GM18870 (cell line): Measurements from ENCODE around the gene MIEN1.
"Not testable (repeated sequence)": the region's sequence is repeated elsewhere in the genome, so short reads cannot be mapped to it uniquely, and the experiment has no call there.

Experiments used
- ATAC-seq: cut with Tn5 transposase; IDR thresholded peaks from one replicate; pipeline ENCODE4 v1.9.1; 2021; ENCODE audit warnings: moderate library complexity; ENCODE audit not compliant: unreplicated experiment

The MIEN1 gene

DNA sequence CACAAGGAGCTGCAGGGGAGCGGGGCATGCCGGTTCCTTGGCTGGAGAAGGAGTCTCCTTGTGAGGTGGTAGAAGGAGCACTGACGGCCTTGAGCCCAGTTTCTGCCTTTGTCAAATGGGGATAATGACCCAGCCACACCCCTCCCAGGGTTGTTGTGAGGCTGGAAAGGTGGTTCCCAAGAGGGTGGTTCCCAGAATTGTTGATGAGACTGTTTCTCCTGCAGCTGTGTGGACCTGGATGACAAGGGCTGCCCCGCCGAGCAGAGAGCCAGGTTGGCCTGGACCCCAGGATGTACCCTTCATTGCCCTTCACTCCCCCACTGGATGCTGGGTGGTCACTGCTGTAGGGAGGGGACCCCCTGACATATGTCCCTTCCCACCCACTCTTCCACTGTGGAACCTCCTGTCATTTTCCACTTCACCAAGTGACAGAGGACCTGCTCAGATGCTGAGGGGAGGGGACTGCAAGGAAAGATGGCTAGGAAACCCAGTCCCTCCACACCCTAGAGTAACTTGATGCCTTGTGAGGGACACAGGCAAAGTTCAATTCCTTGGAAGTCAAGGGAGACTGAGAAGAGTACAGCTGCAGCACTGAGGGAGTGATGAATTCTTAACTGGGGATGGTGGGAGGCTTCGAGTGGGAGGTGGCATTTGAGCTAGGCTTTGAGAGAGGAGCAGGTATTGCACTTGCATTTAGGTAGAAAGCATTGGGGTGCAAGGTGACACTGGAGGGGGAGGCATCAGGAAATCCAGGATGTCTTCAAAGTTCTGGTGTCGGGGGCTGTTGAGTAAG is 10.6 kb downstream of the MIEN1 start:
- ATAC-seq, result no peak

DNA sequence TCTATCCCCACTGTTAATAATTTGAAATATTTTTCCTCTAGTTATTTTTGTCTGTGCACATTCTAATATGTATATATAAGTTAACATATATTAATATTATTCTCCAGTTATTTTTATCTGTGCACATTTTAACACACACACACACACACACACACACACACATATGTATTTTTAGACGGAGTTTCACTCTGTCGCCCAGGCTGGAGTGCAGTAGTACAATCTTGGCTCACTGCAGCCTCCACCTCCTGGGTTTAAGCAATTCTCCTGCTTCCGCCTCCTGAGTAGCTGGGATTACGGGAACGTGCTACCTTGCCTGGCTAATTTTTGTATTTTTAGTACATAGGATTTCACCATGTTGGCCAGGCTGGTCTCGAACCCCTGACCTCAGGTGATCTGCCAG is 12.7 kb downstream of the MIEN1 start:
- no peak for ATAC-seq

DNA sequence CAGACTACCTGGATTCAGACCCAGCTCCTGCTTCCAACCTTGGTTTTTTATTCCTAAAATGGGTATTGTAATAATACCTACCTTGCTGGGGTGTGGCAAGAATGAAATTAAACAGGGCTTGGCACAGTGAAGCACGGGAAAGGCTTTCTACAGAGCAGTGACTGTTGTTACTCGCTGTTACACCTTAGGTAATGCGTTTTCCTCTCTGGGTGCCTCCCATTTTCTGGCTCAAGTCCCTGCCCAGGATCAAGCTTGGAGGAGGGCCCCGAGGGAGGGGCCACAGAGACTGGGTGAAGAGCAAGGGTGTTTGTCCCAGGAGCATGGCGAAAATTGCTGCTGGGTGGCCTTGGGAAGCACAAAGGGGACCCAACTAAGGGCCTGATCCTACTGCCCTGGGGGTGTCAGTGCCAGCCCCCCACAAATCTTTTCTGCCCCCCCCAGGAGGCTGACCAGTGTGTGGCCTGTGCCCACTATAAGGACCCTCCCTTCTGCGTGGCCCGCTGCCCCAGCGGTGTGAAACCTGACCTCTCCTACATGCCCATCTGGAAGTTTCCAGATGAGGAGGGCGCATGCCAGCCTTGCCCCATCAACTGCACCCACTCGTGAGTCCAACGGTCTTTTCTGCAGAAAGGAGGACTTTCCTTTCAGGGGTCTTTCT is 13.3 kb downstream of the MIEN1 start:
- ATAC-seq, result no peak

DNA sequence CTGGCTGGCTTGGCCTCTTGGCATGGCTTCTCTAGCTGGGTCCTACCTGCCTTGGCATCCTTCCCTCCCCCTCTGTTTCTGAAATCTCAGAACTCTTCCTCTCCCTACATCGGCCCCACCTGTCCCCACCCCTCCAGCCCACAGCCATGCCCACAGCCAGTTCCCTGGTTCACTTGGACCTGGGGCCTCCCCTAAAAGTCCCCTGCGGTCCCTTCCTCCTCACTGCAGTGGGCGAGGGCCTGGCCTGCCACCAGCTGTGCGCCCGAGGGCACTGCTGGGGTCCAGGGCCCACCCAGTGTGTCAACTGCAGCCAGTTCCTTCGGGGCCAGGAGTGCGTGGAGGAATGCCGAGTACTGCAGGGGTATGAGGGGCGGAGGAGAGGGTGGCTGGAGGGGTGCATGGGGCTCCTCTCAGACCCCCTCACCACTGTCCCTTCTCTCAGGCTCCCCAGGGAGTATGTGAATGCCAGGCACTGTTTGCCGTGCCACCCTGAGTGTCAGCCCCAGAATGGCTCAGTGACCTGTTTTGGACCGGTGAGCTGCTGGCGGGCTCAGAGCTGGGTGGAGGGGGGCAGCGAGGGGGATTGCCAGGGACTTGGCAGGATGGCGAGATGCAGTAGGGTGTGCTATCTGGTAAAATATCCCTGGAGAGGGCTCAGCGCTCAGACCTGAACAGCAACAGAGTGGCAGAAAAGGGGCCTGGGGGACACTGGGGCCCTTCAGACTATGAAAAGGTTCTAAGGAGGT is 14.1 kb downstream of the MIEN1 start:
- no peak for ATAC-seq

DNA sequence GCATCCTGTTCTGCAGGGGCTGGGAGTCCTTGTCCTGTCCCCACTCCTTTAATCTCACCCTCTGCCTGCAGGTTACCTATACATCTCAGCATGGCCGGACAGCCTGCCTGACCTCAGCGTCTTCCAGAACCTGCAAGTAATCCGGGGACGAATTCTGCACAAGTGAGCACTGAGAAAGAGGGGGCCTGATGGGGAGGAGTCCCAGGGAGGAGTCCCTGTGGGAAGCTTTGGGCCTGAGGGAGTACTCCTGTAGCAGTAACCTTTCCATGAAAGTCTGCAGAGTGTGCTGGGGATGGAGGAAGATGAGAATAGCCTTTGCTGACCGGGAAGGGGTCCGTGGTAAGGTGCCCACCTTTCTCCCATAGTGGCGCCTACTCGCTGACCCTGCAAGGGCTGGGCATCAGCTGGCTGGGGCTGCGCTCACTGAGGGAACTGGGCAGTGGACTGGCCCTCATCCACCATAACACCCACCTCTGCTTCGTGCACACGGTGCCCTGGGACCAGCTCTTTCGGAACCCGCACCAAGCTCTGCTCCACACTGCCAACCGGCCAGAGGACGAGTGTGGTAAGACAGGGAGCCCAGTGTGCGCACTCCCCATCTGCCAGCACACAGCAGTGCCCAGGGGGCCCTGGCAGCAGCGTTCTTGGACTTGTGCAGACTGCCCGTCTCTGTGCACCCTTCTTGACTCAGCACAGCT is 14.8 kb downstream of the MIEN1 start:
- ATAC-seq, result no peak

GRCh38 chr17:39714234-39714633 is 16.1 kb downstream of the MIEN1 start:
- ATAC-seq, result no peak

GRCh38 chr17:39711851-39712250 is 18.5 kb downstream of the MIEN1 start:
- ATAC-seq, result no peak

DNA sequence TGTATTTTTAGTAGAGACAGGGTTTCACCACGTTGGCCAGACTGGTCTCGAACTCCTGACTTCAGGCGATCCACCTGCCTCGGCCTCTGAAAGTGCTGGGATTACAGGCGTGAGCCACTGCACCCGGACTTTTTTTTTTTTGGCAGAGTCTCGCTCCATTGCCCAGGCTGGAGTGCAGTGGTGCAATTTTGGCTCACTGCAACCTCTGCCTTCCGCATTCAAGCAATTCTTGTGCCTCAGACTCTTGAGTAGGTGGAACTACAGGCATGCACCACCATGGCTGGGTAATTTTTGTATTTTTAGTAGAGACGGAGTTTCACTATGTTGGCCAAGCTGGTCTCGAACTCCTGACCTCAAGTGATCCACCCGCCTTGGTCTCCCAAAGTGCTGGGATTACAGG is 19.3 kb downstream of the MIEN1 start:
- ATAC-seq, result not testable (repeated sequence)

DNA sequence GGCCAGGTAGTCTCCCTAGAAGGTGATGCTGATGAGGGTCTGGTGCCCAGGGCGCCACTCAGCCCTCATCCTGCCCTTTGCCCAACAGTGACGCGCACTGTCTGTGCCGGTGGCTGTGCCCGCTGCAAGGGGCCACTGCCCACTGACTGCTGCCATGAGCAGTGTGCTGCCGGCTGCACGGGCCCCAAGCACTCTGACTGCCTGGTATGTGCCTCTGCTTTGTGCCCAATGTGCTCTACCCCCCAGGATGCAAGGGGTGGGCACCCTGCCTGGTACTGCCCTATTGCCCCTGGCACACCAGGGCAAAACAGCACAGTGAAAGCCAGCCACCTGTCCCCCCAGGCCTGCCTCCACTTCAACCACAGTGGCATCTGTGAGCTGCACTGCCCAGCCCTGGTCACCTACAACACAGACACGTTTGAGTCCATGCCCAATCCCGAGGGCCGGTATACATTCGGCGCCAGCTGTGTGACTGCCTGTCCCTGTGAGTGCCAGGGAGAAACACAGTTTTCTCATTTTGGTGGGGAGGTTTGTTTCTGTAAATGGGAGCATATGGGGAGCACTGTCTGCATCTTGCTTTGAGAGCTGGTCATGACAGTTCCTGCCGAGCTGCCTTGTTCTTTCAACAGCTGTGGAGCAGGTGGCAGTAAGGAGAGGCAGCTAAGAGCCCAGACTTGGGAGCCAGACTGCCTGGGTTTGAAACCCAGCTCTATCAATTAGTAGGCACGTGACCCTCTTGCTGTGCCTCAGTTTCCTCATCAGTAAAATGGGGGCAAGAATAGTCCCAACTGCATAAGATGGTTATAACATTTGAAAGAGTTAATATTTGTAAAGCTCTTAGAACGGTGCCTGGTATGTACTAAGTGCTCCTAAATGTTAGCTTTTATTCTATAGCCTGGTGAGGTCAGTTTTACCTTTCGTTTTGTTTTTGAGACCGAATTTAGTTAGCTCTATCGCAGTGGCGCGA is 20.1 kb downstream of the MIEN1 start:
- ATAC-seq, result no peak

DNA sequence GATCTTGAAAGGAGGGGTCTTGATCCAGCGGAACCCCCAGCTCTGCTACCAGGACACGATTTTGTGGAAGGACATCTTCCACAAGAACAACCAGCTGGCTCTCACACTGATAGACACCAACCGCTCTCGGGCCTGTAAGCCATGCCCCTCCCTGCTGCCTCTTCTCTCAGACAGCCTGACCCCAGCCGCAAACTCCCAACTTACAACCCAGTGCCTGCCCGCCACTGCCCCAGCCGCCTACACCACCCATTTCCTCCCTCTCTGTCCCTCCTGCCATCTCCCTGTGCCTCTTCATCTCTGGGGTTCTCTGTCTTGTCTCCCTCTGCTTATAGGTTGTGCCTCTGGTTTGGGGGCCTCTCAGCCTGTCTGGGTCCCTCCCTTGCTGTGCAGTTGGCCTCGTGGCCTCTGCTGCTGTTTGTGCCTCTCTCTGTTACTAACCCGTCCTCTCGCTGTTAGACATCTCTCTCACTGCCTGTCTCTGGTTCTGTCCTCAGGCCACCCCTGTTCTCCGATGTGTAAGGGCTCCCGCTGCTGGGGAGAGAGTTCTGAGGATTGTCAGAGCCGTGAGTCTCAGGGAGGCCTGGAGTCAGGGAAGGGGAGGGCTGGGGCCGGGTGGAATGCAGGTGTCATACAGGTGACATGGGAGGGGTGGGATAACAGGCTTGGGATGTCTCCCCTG is 20.9 kb downstream of the MIEN1 start:
- no peak for ATAC-seq

GRCh38 chr17:39706921-39707337 is 23.4 kb downstream of the MIEN1 start:
- no peak for ATAC-seq

GRCh38 chr17:39706383-39706782 is 23.9 kb downstream of the MIEN1 start:
- no peak for ATAC-seq

DNA sequence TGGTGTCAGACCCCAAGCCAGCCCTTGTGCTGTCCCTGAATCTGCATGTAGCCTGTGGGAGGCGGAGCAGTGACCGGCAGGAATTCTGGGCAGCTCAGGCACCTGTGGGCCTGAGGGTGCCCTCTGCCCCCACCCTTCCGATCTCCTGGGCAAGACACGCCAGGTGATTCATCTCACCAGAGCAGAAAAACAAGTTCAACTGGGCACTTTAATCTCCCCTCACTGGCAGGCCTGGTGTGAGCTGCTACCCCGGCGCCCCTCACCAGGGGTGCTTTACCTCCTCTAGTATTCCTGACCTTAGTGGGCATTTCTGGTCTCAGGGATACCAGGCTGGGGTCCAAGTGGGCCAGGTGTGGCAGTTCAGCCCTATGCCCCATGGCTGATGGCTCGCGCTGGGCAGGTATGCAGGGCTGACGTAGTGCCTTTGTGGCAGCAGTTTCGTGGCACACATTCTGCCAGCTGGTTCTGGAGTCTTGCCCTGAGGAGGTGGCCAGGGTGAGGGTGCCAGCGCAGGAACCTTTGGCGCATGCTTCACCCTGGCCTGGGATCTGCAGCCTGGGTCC is 24.5 kb downstream of the MIEN1 start:
- no peak for ATAC-seq

- no peak for ATAC-seq
Observed at GRCh38 chr17:39704821-39705551, 25.3 kb downstream of the MIEN1 start.

- ATAC-seq, result no peak
Observed at GRCh38 chr17:39703913-39704312, 26.4 kb downstream of the MIEN1 start.

DNA sequence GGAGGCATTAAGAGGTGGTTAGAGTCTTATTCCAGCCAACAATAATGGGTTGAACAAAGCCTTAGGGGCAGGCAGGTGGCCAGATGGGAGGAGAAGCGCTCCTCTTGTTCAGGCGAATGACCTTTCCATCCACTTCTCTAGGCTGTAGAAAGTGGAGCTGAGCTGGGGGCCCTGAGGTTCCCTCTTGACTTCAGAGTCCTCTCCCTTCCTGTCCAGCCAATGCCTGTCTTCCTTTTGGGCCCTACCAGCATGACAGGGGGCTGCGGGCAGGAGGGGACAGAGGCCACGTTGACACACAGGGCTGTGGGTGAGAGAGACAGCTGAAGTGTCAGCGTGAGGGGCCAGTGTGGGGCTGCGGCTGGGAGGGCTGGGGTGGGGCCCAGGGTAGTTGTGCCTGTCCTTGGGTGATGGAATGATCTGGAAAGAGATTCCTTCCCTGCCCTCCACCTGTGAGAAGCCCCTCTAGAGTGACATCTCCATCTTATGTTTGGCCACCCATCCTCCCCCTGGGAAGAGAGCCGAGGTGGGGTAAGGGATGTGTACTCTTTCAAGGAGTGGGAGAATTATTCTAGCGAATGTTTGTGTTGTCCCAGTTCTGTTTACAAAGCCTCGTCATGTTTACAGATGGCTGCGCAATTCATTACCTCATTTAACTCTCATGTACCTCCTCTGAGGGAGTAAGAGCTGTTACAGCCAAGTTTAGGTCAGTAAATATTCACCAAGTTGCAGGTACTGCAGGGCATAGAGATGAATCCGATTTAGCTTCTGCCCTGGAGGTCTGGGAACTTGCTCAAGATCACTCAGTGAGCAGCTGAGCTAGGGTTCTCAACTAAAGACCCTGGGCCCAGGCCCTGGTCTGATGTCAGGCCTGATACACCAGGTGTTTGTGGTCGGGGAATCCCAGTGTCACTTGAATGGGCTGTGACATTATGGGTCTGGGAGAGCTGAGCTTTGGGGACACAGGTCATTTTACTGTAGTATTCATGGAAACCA is 27.1 kb downstream of the MIEN1 start:
- no peak for ATAC-seq

DNA sequence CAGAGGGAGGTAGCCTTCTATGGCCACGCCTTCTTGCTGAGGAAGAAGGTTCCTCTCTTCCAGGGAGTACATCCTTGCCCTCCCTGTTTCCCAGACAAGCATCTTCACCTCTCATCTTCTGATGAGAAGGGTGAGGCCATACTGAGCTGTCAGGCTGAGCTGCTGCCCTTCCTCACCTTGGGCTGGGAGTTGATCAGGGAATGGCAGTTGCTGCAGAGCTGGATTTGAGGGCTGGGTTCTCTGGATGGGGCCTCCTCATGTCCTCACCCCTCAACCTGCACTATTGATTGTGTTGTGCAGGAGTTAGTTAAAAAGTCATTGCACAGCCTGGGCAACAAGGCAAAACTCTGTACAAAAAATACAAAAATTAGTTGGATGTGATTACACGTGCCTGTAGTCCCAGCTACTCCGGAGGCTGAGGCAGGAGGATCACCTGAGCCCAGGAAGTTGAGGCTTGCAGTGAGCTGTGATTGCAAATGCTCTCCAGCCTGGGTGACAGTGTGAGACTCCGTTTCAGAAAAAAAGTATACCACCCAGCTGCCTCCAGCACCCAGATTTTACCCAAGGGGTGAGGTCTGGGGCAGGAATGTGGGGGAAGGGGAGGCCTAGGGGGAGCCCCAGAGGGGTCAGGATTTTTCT is 28.4 kb downstream of the MIEN1 start:
- ATAC-seq, result no peak
